GM19324 (cell line): ENCODE results near the gene LBHD1.
"Not testable (repeated sequence)": the region's sequence is repeated elsewhere in the genome, so short reads cannot be mapped to it uniquely, and the experiment has no call there.

ENCODE experiments used
- ATAC-seq: cut with Tn5 transposase; IDR thresholded peaks from one replicate; pipeline ENCODE4 v1.9.1; 2021; ENCODE audit warnings: mild to moderate bottlenecking, moderate library complexity; ENCODE audit not compliant: unreplicated experiment, low FRiP score

The LBHD1 gene

DNA sequence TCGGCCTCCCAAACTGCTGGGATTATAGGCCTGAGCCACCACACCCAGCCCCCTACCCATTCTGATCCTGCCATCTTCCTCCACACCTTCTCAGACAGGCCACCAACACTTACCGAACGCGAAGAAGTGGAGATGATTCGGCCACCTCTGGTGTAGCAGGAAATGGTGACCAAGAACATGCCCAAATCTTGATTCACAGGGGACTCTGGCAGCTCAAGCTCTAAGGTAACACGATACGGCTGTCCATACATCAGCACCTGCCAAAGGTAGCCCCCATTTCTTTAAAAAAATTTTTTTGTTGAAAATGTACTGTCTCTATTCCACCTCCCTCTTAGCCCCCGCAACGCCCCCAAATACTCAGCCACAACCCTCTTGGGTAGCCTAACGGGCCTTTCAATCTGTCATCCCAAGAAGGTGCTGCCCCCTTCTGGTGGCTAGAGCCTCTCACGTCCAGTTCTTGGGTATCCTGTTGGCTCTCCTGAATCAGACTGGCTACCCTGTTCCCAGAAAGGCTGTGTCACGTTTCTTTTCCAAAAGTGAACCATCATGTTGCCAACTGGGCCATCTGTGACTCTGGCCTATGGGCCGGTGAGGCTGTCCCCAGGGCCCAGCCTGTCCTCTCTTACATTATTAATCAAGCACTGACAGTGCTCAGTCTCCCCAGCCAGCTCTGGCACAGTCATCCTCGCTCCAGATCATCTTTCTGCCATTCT is 22.5 kb upstream of the LBHD1 start:
- ATAC-seq: no peak

DNA sequence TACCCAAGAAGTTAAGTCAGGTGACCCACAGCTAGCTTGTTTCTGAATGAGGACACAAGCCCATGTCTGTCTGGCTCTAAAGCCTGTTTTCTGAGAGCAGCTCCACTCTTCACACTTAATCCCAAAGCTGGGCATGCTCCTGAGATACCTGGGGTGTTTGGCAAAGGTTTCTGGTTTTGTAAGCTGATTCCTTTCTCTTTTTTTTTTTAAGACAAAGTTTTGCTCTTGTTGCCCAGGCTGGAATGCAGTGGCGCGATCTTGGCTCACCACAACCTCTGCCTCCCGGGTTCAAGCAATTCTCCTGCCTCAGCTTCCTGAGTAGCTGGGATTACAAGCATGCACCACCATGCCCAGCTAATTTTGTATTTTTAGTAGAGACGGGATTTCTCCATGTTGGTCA is 21.6 kb upstream of the LBHD1 start:
- not testable (repeated sequence) for ATAC-seq

DNA sequence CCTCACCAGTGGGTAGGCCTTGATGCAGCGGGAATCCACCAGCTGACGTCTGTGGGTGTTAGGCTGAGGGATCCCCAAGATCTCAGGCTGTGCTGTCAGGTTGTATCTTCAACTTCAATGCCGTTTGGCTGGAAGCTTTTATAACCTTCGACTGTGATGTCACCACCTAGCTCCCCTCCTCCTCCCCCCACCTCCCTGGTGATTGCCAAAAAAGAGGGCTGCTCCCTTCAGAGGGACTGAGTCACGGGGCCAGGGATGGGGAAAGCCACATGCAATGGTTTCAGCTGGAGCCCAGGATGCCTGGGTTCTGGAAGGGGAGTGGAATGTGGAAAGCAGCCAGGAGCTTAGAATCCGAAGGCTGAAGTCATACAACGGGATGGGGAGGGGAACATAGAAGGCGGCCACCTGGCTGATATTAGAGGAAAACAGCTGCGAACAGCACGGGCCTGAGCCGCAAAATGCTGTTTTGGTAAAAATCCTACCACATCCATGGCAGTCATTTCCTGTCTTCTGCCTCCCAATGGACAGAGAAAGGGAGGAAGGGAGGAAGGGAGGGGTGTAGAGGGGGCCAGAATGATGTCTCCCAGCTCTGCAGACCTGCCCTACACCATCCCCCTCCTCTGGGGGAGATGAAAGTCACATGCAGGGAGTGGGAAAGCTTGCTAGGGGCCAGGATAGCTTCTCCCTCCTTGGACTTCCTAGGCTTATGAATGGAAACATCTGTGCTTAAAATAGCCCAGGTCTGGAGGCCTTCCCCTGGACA is 17.5 kb upstream of the LBHD1 start, which contains the start of gene LRRN4CL:
Gene LRRN4CL (minus strand): TSS at position 110 of the 763 bp plus-strand sequence. CDS start 1,022 bp downstream, outside the sequence.
- ATAC-seq: no peak

DNA sequence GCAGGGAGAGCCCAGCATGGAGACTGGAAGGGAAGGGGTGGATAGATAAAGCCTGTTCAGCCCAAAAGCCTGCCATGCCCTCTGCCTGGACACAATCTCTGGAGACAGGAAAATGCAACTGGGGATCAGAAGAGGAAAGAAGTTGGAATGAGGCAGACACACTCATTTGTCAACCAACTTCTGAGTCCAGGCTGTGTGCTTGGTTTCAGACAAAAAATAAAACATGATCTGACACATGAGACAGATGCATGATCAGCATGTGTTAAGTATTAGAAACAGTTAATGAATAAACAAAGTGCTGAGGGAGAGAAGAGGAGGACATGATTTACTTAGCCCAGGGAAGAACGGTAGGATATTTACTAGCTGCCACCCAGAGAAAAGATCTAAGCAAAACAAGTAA is 16.4 kb upstream of the LBHD1 start:
- no peak for ATAC-seq

DNA sequence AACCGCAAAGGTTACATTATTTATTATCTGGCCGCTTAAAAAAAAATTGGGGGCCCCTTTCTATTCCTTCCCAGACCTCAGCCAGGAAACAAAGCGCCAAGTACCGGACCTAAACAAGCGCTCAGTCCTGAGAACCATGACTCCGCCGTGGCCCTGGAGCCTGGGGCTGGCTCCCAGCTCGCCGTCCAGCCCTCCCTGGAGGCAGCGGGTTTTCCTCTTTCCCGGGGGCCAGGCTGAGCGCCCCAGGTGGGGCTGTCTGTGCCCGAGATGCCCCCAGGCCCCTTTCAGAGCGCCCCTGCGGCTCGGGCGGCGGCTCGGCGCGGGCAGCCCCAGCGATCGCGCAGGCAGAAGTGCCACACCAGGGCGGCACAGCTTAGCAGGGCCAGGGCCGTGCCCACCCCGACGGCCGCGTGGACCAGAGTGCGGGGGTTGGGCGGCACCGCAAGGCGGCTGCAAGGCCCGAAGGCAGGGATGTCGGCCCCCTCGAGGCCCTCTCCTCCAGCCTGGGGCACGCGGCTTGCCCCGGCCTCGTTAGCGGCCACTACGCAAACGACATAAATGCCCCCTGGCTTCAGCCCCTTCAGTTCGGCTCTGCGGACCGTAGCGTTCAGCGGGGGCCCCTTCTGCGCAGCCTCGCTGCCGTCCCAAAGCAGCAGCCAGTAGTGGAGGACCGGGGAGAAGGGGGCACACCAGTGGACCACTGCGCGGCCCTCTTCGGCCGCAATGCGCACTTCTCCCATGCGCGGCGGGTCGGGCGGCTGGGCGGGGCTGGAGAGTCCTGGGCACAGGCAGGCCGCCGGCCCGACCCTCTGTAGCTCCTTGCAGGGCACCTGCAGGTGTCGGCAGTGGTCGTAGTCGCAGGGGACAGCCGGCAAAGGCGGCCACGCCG is 15.7 kb upstream of the LBHD1 start:
- ATAC-seq: no peak

DNA sequence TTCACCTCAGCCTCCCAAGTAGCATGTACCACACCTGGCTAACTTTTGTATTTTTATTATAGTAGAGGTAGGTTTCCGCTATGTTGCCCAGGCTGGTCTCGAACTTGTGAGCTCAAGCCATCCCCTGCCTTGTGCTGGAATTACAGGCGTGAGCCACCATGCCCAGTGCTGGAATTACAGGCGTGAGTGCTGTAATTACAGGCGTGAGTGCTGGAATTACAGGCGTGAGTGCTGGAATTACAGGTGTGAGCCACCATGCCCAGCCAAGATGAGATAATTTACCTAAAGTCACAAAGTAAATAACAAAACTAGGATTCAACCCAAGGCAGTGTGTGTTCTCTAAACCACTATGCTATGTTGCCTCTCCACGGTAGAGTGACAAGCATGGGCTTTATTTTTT is 10.5 kb upstream of the LBHD1 start:
- no peak for ATAC-seq

DNA sequence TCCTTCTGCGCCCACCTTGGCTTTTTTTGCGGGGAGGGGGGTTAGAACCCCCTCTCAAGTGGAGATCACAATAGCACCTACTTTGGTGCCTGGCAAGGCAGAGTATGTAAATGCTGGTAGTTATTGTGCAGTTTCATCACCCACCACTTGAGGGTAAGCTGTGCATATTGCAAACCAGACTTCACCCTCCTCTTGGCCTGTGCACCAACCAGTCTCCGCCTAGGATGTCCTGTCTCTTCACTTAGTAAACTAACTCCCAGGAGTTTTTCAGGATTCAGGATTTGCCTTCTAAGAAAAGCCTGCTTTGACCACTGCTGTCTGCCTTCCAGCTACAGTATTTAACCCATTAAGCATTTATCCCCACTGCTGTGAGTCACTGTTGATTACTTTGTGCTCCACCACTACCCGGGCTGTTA is 8.8 kb upstream of the LBHD1 start:
- no peak for ATAC-seq

DNA sequence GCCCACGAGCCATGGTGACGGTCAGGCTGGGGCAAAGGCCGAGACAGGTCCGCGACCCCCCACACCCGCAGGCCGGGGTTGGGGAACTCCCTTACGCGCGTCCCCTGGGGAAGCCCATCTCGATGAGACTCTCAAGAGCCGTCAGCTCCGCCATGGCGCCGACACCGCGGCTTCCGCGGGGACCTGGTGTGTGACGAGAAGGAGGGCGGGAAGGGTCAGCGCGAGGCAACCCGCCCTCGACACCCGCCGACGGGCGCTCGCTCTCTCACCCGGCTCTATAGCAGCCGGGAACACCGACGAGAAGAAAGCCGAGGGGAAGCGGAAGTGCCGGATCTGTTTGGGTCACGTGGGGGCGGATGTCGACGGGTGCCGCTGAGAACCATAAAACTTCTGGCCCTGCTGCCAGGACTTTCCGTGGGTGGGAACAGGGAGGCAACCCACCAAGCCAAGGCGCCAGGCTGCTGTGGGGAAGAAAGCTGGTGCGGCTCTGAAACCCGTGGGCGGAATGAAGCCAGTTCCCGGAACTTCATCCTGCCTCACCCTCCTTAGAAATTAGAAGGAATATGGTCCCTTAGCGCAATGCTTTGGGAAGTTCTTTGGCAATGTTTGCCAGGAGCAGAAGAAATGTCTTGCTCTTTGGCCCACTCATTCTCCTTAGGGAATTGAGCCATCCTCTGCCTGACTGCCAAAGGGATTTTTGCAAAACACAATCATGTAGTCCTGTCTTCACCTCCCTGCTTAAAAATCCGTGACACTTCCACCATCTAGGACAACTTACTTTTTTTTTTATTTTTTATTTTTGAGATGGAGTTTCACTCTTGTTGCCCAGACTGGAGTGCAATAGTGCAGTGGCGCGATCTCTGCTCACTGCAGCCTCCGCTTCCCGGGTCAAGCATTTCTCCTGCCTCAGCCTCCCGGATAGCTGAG is 7.0 kb upstream of the LBHD1 start, which contains the start of gene UBXN1:
Gene UBXN1 (minus strand): TSS at position 304 of the 927 bp plus-strand sequence. CDS start 150 bp downstream, at position 154.
- no peak for ATAC-seq

DNA sequence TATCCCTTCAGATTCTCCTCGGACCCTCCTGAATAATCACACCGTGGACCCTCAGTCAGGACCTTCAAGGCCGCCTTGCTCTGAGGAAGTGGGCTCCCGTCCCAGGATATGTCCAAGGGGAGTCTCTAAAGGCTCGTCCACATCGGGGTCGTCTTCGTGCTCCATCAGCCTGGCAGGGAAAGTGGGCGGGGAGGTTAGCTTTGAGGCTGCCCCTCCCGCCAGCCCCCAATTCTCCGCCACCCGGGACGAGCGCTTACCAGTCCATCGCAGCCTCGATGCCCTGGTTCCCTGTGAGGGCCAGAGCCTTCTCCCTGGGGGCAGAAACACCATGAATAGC is 6.3 kb upstream of the LBHD1 start:
- ATAC-seq: no peak

DNA sequence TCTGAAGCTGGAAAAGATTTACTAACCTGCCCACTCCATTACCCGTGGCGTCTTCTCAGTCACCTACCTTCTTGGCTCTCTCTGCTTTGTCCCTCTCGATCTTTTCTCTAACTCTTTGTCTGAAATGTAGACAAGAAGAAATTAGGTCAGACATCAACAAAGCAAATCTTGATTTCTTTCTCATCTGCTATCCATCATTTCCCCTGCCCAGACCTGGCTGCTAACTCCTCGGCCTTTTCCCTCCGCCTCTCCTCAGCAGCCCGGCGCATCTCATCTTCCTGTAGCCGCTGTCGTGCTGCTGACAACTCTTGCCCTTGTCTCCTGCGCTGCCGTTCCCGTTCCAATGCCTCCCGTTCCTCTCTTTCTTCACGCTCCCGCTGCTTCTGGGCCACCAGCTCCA is 5.6 kb upstream of the LBHD1 start:
- no peak for ATAC-seq

DNA sequence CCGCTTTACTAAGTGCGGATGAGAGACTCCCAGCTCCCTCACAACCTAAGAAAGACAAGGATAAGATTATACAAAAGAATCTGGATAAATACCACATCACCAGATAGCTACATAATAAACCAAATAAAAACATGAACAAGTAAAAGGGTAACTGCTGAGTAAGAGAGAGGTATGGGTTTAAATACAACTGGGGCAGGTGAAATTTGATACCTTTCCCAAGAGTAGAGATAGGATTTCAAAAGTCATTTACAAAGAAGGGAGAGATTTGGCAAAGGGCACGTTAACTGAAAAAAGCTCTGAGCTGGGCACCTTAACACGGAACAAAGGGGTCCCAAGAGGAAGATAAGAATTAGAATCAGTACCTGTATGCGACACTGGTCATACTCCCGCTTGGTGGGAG is 5.1 kb upstream of the LBHD1 start:
- no peak for ATAC-seq

DNA sequence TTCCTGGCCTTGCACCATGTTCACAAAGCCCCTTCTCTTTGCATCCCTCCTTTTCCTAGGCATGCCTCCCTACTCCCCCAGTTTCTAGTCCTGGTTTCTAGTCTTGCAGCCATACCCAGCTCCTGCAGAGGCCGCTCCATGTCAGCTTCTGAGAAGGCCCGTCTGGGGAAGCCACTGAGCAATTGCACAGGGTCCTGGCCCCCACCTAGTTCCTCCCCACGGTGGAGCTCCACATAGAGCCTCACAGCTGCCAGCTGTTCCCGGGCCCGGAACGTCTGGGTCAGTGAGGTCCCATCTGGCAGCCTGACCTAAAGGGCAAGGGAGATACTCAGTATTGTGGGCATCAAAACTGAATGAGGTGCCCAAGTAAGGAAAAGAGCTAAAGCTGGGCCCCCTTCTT is 4.6 kb upstream of the LBHD1 start:
- no peak for ATAC-seq

DNA sequence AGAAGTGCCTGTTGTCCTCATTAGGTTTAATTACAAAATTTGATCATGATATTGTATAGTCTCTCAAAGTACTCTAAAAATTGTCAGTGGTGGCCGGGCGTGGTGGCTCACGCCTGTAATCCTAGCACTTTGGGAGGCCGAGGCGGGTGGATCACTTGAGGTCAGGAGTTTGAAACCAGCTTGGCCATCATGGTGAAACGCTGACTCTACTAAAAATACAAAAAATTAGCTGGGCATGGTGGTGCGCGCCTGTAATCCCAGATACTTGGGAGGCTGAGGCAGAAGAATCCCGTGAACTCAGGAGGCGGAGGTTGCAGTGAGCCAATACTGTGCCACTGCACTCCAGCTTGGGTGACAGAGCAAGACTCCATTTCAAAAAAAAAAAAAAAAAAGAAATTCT is 3.3 kb upstream of the LBHD1 start:
- ATAC-seq: not testable (repeated sequence)

DNA sequence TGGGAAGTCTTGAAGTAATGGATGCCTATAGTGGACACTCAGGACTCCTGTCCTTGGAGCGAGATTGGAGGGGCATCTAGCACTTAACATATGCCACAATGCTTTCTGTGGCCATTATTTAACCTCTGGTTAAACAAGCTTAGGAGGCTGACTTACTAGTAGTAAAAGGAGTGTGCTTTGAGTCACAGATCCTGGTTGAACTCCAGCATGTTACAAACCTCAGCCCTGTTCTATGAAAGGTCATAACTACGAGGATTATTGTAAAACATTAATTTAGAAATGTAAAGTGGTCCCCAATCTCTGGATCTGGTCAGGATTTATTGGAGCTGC is 1.1 kb upstream of the LBHD1 start:
- no peak for ATAC-seq

DNA sequence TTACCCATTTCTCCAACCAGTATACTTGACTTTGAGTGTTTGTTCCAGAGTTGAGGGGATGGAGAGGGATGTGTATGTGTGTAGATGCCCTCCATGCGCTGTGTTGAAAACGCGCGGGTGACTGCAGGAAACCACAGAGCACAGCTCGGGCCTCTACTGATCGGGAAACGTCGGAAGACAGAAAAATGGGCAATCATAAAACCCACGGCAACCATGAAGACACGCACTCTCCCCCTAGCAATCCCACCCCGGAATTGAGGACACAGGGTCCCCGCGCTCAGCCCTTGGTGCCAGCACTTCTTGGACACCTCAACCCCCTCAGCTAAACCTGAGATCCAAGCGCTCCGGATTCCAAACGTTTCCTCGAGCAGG is 845 bp downstream of the LBHD1 start:
- peak; percentile 13 for ATAC-seq

DNA sequence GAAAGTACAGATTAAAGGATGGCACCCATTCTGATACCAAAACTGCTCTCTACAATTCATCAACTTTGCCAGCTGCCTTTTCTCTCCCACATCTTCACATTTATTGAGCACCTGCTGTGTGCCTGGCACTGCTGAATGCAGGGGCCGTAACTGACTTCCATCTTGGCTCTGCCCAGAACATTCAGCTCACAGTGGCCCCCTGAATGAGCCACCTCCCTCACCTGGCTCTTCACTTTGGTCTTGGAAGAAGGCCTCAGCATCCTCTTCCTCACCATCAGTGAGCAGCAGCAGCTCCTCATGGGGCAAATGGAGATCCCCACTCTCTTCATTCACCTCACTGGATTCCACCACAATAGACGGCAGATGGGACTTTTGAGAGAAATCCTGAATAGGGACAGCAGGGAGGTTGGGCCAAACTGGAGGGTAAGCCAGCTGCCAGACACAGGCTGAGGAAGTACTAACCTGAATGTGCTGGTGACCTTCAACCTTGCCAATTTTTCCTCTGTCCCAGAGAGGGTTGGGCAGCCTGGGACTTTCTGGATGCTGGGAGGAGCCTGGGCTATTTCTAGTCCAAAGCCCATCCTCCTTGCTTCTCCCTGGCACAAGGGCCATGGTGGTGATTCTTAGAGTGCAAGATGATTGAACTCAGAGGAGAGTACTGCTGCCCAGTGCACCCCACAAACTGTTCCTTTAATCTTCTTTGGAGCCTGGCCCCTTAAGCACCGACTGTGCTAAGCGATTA is 2.5 kb downstream of the LBHD1 start:
- ATAC-seq: no peak

DNA sequence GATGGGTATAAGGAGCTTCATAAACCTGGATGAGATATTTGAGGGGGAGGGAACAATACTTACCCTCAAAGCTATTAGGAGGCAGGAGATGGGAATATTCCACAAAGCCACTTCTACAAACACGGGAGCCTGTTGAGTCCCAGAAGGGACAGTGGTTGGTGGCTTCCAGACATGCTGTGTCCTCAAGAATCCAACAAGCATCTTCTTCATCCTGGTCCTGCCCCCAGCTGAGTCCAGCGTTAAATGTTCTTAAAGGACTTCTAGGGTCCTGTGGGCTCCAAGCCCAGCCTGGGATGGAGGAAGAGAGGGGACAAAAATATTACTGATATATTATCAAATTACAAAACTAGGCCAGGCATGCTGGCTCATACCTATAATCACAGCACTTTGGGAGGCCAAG is 4.6 kb downstream of the LBHD1 start:
- no peak for ATAC-seq

DNA sequence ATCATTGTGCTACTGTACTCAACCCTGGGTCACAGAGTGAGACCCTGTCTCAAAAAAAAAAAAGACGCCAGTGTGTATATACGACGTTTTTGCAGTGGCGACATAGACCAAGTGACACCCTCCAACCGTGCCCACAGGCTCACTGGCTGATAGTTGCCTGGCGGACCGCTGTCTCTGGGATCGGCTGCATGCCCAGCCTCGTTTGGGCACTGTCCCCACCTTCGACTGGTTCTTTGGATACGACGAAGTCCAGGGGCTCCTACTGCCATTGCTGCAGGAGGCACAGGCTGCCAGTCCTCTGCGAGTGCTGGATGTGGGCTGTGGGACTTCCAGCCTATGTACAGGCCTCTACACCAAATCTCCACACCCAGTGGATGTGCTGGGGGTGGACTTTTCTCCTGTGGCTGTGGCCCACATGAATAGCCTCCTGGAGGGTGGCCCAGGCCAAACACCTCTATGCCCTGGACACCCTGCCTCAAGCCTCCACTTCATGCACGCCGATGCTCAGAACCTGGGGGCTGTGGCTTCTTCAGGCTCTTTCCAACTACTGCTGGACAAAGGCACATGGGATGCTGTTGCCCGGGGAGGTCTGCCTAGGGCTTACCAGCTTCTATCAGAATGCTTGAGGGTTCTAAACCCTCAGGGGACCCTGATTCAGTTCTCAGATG is 5.7 kb downstream of the LBHD1 start:
- ATAC-seq: no peak
